Liver (tissue), 2 donors: ENCODE data around the gene TUBGCP5.

Source experiments
- GABPA ChIP-seq, 2 donors: IDR thresholded peaks in 1 of 2; conservative IDR thresholded peaks in 1 of 2; 2 replicates each; pipeline ENCODE4 v1.6.1; 2016; ENCODE audit warnings: antibody characterized with exemption in 2 of 2, mild to moderate bottlenecking in 1 of 2, moderate library complexity in 1 of 2
- JUND ChIP-seq, 2 donors: IDR thresholded peaks; 2 replicates each; pipeline ENCODE4 v1.6.1; 2016; ENCODE audit warnings: antibody characterized with exemption in 2 of 2
- RXRA ChIP-seq, 2 donors: IDR thresholded peaks; 2 replicates each; pipeline ENCODE4 v1.6.1; 2017 to 2018; ENCODE audit warnings: antibody characterized with exemption in 2 of 2, mild to moderate bottlenecking in 1 of 2
- TF ChIP-seq, protein P1 (sequence below): IDR thresholded peaks from 2 replicates; pipeline ENCODE4 v1.6.1; 2016; ENCODE audit warnings: antibody characterized with exemption
- donor health status: healthy.

DNA sequence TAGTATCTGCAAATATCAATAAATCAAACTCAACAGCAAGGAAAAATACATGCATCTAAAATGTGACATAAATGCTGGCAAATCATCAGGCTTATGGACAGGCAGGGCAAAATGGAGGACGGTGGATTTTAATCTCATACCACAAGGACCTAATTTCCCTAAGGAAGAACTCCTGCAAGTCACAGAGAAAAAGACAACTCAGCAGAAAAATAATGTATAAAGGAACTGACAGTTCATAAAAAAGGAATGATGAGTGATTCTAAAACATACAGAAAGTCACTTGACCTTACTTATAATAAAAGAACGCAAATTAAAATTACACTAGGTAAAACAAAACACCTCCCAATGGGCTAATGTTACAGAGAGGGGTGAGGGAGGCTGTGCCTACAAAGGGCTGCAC is 17.2 kb downstream of the TUBGCP5 start:
- no peak for TF ChIP-seq GABPA (IDR thresholded peaks at IDR 0.05 in 1 of 2, conservative IDR thresholded peaks at IDR 0.05 in 1 of 2)
- TF ChIP-seq RXRA (IDR thresholded peaks at IDR 0.05): no peak
- TF ChIP-seq, protein P1, sequence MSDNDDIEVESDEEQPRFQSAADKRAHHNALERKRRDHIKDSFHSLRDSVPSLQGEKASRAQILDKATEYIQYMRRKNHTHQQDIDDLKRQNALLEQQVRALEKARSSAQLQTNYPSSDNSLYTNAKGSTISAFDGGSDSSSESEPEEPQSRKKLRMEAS: no peak
- TF ChIP-seq JUND (IDR thresholded peaks at IDR 0.05): no peak
